ENCODE measurements around the gene PSMA5. TPM values are rescaled to one million over a fixed set of nuclear protein-coding genes. Genes with fewer than 3 reads are reported as not detected.
"Not testable (repeated sequence)": the region's sequence is repeated elsewhere in the genome, so short reads cannot be mapped to it uniquely, and the experiment has no call there.

The PSMA5 gene
- total RNA-seq, 1 donor from 2014 or later = 201 TPM

GRCh38 chr1:109393617-109394233 lies 32.5 kb downstream of the PSMA5 start:
- intact Hi-C loops (cut with micrococcal nuclease) = no loop called here

DNA sequence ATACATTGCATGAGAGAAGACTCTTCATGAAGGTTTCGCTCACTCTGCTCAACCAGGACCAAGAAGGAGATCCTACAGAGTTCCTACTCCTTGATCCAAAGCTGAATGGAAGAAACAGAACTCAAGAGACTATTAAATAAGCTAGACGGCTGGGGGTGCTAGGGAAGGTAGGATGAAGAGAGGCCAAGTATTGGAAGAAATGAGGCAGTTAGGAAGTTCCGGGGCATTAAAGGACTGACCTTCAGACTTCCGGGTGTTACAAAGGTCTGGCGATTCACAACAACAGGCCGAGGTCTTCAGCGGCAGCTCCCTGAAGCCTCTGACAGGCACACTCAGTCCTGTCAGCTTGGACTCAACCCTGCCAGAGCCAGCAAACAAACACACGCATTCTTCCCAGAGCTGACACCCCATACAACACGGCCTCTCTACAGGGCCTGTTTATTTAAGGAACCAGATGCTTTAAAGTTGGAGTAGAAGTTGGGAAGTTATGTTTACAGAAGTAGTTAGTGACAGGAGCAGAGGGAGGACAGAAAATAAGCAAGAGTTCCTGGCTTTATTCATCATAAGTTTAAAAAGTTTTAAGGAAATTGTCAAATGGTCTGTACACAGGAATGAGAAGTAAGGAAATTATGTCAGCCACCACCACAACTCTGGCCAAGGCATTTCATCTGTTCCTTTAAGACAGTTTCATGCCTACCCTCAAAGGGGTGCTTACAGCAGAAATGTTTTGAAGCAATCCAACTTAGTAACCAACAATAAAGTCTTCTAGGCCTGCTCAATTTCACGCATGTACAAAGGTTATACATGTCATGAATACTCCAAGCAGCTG lies 33.2 kb downstream of the PSMA5 start:
- intact Hi-C loops (cut with micrococcal nuclease) = no loop called here

- intact Hi-C loops (cut with micrococcal nuclease) = no loop called here
Observed at GRCh38 chr1:109392037-109392787, 34.0 kb downstream of the PSMA5 start.

- intact Hi-C loops (cut with micrococcal nuclease) = no loop called here
Observed at GRCh38 chr1:109391626-109392025, 34.6 kb downstream of the PSMA5 start.

DNA sequence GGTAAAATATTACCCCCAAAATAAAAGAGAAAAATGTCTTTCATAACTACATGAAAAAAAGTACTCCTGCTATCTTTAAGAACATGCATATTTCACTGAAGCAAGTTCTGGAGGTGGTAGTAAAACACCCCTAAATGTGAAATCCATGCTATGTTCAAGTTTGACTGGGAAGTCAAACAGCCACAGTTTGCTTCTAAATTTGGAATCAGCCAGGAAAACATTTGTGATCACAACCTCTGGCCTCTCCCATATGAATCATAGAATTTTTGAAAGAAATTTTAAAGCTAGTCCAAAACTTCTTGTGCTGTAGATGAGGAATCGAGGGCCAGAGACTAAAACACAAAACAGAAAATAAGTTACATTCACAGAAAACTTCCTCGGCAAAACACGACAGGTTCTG lies 35.1 kb downstream of the PSMA5 start:
- intact Hi-C loops (cut with micrococcal nuclease) = no loop called here

- intact Hi-C loops (cut with micrococcal nuclease) = no loop called here
Observed at GRCh38 chr1:109389638-109390341, 36.5 kb downstream of the PSMA5 start.

GRCh38 chr1:109388884-109389637 lies 37.2 kb downstream of the PSMA5 start:
- intact Hi-C loops (cut with micrococcal nuclease) = no loop called here

DNA sequence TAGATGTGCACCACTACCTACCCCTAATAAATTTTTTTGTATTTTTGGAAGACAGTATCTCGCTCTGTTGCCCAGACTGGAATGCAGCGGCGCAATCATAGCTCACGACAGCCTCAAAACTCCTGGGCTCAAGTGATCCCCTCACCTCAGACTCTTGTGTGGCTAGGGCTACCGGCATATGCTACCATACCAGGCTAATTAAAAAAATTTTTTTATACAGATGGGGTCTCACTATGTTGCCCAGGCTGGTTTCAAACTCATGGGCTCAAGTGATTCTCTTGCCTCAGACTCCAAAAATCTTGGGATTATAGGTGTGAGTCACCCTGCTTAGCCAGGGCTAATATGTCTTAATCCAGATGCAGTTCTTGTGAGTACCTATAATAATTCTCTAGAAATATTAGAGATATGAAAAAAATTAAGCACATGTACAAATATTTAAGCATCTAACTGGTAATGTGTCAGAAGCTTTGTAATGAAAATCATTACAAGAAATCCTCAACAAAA lies 38.0 kb downstream of the PSMA5 start:
- intact Hi-C loops (cut with micrococcal nuclease) = no loop called here

DNA sequence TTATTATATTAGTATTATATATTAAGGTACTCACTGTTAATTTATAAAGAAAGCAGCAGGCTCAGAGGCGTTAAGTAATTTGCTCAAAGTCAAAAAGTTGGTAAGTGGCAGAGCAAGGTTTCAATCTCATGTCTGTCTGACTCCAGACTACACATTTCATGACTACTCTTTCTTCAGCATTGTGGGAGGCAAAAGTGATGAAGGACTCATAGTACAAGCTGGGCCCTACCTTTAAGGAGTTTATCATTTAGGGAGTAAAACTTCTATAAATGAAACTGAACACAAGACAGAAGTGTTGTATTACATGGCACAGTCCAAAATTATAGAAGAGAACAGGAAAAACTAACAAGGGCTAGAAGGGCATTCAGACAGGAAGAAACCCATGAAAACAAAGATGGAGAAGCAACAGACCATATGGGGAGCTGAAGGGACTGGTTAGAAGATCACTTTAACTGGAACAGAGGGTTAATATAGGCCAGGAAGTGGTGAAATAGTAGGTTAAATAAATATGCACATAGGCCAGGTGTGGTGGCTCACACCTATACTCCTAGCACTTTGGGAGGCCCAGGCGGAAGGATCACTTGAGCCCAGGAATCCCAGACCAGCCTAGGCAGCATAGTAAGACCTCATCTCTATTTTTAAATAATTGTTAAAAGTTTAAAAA lies 40.1 kb downstream of the PSMA5 start:
- intact Hi-C loops (cut with micrococcal nuclease) = no loop called here

DNA sequence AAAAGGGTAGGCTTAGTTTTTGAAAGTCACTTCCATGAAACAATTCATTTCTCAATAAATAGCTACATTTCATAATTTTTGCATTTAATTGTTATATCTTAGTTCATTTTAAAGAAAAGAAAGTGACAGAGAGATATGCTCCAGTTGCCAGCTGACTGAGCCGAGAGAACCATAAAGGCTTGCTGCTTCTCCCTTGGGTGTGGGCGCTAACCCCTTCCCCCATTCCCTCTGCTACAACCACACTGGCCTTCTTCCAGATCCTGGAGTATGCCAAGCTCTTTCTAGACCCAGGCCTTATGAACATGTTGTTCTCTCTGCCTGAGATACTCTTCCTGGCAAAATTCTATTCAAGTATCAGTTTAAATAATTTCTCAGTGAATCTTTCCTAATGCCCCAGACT lies 40.8 kb downstream of the PSMA5 start:
- intact Hi-C loops (cut with micrococcal nuclease) = no loop called here

- intact Hi-C loops (cut with micrococcal nuclease) = no loop called here
Observed at GRCh38 chr1:109383854-109384253, 42.4 kb downstream of the PSMA5 start.

DNA sequence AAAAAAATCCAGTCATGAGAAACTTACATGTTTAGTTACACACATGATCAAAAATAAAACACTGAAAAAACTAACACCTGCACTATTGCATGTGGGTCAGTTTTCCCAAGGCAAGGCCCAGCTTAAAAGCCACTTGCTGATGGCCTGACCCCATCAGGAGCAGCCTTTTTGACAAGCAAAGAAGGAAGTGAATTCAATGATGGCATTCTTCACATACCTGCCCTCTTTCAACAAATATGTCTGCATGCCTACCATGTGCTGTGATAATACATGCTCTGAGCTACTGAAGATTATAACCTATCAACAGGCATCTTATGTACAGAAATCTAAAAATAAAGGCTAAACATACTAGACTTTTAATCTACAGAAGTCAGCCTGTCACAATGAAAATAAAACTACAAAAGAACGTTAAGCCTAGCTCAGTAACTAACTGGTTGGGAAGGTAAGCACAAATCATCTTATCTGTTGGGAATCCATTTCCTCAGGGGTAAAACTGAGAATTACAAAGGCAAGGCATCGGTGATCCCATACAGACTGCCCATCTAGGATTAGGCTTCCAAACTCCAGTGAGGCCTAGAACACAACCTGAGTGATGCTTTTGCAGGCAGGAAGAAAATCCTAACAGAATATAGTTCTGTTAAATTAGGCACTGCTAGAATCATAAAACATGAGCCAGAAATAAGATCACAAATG lies 43.0 kb downstream of the PSMA5 start:
- intact Hi-C loops (cut with micrococcal nuclease) = no loop called here

GRCh38 chr1:109381573-109381972 lies 44.7 kb downstream of the PSMA5 start:
- intact Hi-C loops (cut with micrococcal nuclease) = no loop called here

- intact Hi-C loops (cut with micrococcal nuclease) = no loop called here
Observed at GRCh38 chr1:109379907-109380306, 46.3 kb downstream of the PSMA5 start.

DNA sequence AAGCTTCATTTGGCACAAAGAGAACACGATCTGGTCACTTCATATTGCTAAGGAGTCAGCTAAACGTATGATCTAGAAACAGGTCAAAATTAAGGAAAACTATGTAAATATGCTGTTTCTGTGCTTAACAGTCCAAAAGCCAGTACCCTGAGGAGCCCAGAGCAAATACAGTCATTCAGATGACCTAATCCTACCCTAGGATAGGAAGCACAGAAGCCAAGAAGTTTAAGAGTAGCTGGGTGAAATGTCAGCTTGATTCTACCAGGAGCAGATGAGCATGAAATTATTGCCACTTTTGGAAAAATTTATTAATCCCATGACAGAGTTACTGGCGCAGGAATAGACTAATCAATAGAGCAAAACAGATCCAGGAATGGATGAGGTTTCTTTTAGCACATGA lies 46.8 kb downstream of the PSMA5 start:
- intact Hi-C loops (cut with micrococcal nuclease) = no loop called here

DNA sequence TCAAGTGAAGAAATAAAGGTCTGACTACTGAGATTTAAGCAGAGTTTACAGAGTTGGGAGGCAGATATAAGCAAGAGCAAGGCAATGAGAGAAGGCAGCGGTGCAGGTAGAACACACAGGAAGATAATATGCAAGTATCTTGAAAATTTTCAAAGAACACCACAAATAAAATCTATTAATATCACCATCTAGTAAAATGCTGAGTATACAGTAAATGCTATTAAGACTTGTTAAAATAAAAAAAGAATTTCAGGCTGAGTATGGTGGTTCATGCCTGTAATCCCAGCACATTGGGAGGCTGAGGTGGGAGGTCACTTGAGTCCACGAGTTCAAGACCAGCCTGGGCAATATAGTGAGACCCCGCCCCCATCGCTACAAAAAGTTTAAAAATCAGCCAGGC lies 48.5 kb downstream of the PSMA5 start:
- intact Hi-C loops (cut with micrococcal nuclease) = no loop called here

DNA sequence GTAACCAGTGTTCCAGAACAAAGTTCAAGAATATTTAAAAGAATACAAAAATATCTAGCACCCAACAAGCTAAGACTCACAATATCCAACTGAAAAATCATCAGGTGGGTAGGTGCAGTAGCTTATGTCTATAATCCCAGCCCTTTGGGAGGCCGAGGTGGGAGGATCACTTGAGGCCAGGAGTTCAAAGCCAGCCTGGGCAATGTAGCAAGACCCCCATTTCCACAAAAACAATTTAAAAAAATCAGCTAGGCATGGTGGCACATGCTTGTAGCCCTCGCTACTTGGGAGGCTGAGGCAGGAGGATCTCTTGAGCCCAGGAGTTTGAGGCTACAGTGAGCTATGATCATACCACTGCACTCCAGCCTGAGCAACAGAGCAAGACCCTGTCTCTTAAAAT lies 52.6 kb downstream of the PSMA5 start:
- intact Hi-C loops (cut with micrococcal nuclease) = not testable (repeated sequence)

- intact Hi-C loops (cut with micrococcal nuclease) = no loop called here
Observed at GRCh38 chr1:109373126-109373525, 53.1 kb downstream of the PSMA5 start.

DNA sequence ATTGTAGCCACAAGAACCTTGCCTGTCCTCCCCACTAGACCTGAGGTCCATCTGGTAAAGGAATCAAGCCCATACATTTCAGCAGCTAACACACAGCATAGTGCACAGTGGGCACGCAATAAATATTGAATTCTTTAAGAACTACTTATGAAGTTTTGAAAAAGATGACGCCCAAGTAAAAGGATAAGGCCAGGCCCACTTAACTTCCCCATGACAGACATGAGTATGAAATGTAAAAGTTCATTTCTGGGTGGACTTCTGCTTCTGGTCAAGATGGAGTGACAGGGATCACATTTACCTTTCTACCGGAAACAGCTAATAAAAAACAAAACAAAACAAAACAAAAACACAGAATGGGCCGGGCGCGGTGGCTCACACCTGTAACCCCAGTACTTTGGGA lies 54.0 kb downstream of the PSMA5 start:
- intact Hi-C loops (cut with micrococcal nuclease) = no loop called here

- intact Hi-C loops (cut with micrococcal nuclease) = no loop called here
Observed at GRCh38 chr1:109371341-109371739, 54.9 kb downstream of the PSMA5 start.
